DMS153 (cell line): ENCODE data around the gene HMCN1.
"Not testable (repeated sequence)": the region's sequence is repeated elsewhere in the genome, so short reads cannot be mapped to it uniquely, and the experiment has no call there.

Source experiments
- DNase-seq: peaks from one replicate; lab custom pipeline; 2025; lab: John Stamatoyannopoulos, UW

Gene HMCN1

GRCh38 chr1:186202776-186203175, 468.6 kb downstream of the HMCN1 start:
- no peak for DNase-seq

DNA sequence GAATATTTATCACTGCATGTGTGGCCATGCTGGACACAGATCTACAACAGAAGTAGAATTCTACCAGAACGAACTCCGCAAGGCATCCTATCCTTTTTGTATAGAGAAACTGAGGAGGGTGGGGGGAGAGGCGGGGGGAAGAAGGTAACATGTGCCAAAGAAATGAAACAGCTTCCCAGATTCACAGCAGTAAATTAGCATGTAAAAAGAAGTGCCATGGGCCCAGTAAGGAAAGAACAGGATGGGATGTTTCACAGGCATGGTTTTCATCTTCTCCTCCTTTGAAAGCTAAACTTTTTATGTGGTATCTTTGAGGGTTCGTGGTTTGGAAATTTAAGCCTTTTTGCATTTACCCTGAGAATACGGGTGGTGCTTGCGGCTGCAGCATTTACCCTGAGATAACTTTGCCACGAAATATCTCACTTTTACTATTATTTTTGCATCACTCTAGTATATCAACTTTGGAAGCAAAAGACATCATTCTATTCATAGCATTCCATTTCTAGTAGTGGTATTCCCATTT, 471.9 kb downstream of the HMCN1 start:
- no peak for DNase-seq

GRCh38 chr1:186207391-186208085, 473.3 kb downstream of the HMCN1 start:
- no peak for DNase-seq

GRCh38 chr1:186208405-186209129, 474.4 kb downstream of the HMCN1 start:
- DNase-seq, result no peak

DNA sequence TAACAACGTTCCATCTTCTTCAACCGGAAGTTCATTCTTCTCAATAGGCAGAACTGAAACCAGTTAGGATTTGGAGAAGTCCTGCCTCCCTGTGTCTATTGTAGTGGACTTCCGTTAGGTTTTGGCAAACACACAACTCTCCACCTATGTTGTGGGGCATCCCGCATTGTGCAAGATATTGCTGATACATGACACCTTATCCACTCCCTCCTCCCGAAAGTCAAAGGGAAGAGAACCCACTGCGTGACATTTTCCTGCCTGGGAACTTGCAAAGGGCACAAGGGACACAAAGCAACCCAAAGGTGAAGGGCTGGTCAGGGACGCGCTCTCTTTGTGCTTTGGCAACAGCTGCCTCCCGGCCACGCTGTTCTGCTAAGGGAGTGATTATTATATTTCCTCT, 476.1 kb downstream of the HMCN1 start:
- no peak for DNase-seq

DNA sequence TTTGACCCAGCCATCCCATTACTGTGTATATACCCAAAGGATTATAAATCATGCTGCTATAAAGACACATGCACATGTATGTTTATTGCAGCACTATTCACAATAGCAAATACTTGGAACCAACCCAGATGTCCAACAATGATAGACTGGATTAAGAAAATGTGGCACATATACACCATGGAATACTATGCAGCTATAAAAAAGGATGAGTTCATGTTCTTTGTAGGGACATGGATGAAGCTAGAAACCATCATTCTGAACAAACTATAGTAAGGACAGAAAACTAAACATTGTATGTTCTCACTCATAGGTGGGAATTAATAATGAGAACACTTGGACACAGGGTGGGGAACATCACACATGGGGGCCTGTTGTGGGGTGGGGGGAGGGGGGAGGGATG, 477.4 kb downstream of the HMCN1 start:
- not testable (repeated sequence) for DNase-seq

DNA sequence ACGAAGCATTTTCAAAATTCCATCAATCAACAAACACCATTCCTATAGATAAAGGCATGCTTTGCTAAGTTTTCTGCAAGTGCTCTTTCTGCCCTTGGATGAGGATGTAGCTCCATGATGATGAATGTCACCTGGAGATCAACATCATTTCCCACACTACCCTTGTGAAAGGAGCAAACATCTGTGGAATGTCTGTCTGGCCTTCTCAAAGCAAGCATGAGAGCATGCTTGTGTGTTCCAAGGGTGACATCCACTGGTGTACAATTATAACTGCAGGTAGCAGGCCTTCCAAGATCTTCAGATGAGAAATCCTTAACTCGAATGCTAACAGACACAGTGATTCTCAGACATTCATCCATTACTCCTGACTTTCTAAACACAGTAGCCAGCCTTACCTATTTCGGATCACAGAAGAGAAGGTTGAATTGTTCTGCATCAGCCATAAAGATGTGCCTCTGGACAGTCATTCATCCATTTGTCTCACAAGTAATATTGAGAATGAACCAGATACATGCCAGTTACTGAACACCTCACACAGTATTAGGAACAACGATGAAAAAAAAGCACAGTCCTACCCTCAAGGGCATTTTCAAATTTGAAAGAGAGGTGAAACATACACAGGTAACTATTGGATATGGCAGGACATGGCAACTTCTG, 478.5 kb downstream of the HMCN1 start:
- DNase-seq, result peak; percentile 77

GRCh38 chr1:186213225-186213607, 479.0 kb downstream of the HMCN1 start:
- DNase-seq, result no peak

- DNase-seq, result no peak
These were observed 480.6 kb downstream of the HMCN1 start for GRCh38 chr1:186214791-186215190.

- no peak for DNase-seq
These were observed 481.4 kb downstream of the HMCN1 start for GRCh38 chr1:186215636-186216035.

DNA sequence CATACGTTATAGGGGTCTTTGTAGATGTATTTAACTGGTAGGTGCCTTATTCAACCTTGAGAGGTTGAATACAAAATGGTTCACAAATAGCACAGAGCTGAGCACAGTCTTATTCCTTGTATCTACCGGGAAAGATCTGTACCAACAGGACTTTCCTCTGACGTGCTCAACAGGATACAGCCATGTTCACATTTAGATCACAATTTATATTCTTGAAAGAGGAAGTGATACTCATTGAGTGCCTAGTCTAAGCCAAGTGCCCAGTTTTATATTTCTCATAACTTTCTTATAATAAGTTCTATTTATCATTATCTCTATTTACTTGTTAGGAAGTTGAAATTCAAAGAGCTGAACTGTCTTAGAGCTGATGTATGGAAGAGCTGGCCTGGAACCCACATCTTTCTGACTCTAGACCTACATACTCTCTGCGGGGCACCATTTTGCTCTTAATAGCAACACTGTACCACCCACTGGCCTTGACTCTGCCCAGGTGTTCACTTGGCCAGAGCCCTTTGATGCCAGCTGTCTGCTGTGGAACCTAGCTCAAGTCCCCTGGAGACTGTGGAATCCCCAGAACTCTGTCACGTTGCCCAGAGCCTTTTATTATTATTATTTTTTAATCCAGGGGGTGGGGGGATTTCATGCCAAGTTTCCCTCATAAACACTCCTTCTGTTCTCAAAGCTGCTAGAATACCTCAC, 484.6 kb downstream of the HMCN1 start:
- no peak for DNase-seq

DNA sequence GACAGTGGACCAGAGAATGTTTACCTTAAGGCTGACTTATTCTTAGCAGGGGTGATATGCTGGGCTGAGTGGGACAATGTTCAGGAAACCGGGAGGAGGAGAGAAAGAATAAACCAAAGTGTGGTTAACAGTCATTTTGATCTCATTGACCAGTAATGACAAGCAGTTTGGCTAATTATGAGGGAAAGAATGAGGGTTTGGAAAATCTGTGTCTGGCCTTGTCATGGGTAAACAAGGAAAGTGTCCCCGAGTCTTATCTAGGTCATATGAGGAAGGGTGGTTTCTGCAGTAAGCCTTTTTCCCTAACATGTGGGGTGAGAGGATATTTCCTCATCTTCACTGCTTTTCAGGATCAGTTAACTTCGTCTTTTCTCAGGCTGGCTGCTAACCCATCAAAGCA, 485.9 kb downstream of the HMCN1 start:
- DNase-seq, result no peak

GRCh38 chr1:186220911-186221310, 486.7 kb downstream of the HMCN1 start:
- DNase-seq, result no peak

DNA sequence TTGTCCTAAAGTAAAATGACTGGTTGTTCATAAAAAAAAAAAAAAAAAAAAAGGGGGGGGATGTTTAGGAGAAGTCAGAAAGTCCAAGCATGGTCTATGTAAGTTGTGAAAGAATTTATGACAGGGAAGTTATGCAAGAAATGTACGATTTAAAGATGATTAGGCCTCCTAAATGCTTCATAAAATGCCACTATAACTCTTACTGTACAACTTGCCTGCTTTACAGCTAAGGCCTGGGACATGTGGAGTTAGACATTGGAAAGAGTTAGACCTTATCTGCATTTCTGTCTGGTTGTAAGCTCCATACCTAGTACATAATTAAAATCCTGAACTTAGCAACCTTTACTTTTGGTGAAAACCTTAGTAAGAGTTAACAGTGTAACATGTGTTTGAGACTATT, 490.9 kb downstream of the HMCN1 start:
- no peak for DNase-seq

DNA sequence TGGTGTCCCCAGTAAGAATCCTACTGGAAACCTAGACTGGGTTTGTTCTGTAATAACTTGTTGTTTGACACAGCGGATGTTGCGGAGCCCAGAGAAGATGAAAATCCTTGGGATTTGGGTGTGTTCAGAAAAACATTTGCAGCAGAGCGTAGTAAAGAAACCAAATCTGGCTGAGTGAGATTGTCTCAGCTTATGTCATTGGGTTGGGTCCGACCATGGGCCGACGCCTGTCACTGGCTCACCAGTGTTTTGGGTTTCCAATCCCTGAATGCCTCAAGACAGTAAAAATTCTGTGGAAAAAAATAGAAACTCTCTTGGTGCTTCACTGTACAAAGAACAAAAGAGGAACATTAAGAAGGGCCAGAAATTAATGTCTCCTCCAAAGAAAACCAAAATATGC, 494.6 kb downstream of the HMCN1 start:
- DNase-seq, result no peak

- DNase-seq, result no peak
These were observed 497.8 kb downstream of the HMCN1 start for GRCh38 chr1:186231861-186232436.

DNA sequence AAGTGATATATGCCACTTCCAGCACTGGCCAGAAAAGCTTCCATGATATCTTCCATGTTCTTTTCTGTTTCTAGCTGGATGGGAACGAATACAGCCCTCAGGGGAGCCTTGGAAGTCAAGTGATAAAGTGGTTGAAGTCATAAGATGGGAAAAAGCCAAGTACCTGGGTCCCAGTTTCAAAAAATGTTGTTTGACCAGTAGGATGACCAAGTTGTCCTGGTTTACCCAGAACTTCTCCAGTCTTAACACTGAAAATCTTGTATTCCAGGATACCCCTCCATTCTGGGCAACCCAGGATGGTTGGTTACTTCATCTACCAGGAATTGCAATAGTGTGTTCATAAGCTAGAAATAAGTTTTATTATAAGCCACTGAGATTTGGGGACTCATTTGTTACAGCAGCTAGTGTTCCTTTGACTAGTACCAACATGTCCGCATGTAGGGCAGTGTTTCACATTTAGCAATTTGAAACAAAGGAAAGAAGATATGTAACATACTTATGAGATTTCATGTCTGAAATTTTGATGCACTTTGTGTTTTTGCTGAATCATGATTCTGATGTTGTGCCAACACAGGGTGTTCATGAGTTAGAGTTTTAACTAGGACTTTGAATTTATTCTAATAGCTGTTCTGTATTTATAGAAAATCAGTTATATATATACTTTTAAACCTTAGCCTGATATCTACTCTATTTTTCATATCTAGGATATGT, 500.9 kb downstream of the HMCN1 start:
- no peak for DNase-seq

- DNase-seq, result no peak
These were observed 501.5 kb downstream of the HMCN1 start for GRCh38 chr1:186235696-186236095.

DNA sequence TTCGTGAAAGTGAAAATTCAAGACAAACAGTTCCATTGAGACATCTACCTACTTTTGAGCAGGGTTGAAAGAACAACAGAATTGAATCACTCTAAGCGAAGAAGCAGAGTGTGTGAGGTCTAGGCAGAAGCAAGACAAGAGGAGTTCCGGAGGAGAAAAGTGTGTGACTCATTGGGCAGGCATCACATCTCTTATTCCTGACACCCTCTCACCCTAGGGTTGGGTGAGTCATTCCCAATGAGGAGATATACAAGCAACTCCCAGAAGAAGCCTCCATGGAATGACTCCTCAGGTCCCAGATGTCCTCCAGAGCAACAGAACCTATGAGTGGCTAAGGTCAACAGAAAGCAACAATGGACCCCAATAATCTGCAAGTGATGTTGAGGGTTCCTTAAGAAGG, 502.7 kb downstream of the HMCN1 start:
- no peak for DNase-seq

DNA sequence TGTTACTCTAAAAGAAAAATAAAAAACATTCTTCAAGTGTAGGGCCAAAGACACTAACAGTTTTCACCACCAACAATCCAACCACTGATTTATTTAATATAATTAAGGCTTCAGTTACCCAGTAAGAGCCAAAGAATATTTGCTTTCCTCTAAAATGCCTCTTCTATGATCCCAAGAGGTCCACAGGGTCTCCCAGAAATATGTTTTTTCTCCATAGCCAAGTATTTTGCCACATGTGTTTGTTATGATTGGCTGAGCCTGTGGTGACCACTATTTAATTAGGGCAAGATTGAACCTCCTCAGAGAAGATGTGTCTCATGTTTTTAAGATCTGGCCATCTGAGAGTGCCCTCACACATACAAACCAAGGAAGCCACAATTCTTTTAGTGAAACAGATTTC, 505.0 kb downstream of the HMCN1 start:
- DNase-seq, result no peak

GRCh38 chr1:186240436-186240835, 506.2 kb downstream of the HMCN1 start:
- no peak for DNase-seq
